ACHN (cell line): ENCODE measurements around the gene JAKMIP1.

Experiments used
- DNase-seq: peaks from one replicate; pipeline ENCODE4 v3.0.0-alpha.2; 2015
- in situ Hi-C: cut with HindIII; loops from 2 replicates; pipeline ENCODE4 v1.10.0; 2017; ENCODE audit warnings: low sequenced_read_pairs, low pct_ligation_motif_present, low pct_unique_long_range_greater_than_20kb

The JAKMIP1 gene

GRCh38 chr4:6191448-6192130 is 8.8 kb downstream of the JAKMIP1 start:
- no peak for DNase-seq
- in situ Hi-C loops: no loop called here

GRCh38 chr4:6190486-6190885 is 9.9 kb downstream of the JAKMIP1 start:
- no peak for DNase-seq
- in situ Hi-C loops: no loop called here

DNA sequence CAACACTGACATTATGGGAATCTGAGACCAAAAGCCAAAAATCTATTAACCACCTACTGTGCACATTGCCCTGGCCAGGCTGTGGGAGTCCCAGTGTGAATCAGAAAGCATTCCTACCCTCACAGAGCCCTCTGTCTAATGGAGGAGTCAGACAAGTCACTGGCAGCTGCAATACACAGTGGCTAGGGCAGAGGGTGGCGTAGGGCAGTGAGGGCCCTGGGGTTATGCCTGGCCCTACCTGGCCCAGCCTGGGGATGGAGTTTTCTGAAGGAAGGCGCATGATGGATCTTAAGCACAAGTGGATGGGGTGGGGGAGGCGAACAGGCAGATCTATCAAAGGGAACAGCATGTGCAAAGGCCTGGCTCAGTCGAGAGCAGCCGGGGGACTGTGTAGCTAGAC is 10.8 kb downstream of the JAKMIP1 start:
- in situ Hi-C loops: no loop called here
- no peak for DNase-seq

GRCh38 chr4:6188687-6189305 is 11.6 kb downstream of the JAKMIP1 start:
- DNase-seq: no peak
- in situ Hi-C loops: no loop called here

DNA sequence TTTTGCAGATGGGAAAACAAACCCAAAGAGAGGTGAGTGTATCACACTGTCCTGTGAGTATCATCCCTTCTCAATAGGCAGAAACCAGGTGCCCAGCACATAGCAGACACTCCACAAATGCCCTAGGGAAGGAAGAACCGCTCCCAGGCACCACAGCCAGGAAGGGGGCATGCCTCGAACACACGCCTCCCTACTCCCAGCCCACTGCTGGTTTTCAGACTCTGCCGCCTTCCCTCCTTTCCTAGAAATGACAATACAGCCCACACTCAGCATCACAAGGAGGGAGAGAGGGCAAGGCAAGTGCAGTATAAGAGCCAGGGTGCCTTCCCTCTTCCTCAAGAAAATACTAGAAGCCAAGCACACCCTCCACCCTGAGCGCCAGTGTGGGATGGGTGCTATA is 16.2 kb downstream of the JAKMIP1 start:
- in situ Hi-C loops: no loop called here
- DNase-seq: no peak

- in situ Hi-C loops: no loop called here
- DNase-seq: no peak
Measured at GRCh38 chr4:6183740-6184139, 16.6 kb downstream of the JAKMIP1 start.

GRCh38 chr4:6182376-6183280 is 17.7 kb downstream of the JAKMIP1 start:
- in situ Hi-C loops: no loop called here
- DNase-seq: no peak

- DNase-seq: no peak
Measured at GRCh38 chr4:6180841-6181631, 19.3 kb downstream of the JAKMIP1 start.

GRCh38 chr4:6179362-6179761 is 21.0 kb downstream of the JAKMIP1 start:
- no peak for DNase-seq
- in situ Hi-C loops: no loop called here

More at GRCh38 chr4:6180841-6181631, 19.3 kb downstream of the JAKMIP1 start:
- in situ Hi-C loops: no loop called here

DNA sequence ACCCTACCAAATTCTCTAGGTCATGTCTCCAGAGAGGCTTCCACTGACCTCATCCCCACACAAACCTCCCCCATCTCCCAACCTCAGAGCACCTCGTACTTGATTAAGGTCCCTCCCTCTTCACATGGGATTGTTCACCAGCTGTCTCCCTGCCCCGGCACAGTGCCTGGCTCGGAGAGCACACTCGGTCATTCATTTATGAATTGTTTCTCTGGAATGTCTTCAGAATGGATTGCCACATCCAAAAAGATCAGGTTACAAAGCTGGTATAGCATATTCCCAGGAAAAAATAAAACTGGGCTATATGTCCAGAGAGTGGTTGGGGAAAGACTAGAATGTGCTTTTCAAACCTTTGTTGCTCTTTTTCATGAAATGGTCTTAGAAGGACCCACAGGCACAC is 21.6 kb downstream of the JAKMIP1 start:
- no peak for DNase-seq
- in situ Hi-C loops: no loop called here

DNA sequence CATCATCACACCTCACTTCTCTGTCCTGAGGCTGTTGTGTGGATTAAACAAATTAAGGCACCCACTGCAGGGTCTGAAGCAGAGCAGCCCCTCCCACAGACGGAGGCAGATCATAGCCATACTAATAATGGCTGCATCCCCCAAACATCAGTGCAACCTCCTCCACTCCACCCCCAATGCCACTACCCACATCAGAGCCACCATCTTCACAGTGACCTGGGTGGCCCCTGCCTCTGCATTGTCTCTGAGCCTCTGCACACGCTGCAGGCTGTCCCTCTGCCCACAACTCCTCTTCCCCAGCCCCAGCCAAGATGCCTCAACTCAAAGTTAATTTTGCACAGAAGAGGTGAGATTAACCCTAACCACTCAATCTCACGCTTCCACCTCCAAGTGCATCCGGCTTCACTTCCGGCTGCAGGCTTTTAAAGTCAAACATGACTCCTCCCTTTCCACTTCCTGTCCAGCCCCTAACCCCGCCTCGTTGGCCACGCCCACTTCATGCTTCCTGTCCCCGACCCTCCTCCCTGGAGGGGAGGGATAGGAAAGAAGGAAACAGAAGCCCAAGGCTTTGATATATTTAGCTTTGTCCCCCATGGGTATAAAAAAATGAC is 22.7 kb downstream of the JAKMIP1 start:
- in situ Hi-C loops: no loop called here
- DNase-seq: no peak

GRCh38 chr4:6175426-6175825 is 24.9 kb downstream of the JAKMIP1 start:
- in situ Hi-C loops: no loop called here
- DNase-seq: no peak

DNA sequence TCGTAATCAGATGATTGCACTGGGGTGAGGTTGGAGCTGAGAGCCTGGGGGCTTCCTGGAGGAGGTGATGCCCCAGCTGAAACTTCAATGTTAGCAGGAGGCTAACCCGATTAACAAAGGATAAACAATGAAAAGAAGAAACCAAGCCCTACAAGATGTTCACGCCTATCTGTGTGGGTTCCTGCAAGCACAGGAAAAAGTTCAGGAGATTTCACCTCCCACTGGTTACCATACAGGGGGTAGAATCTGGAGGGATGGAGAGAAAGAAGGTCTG is 27.5 kb downstream of the JAKMIP1 start:
- DNase-seq: no peak
- in situ Hi-C loops: no loop called here

- in situ Hi-C loops: no loop called here
- DNase-seq: no peak
Measured at GRCh38 chr4:6172093-6172926, 28.0 kb downstream of the JAKMIP1 start.

DNA sequence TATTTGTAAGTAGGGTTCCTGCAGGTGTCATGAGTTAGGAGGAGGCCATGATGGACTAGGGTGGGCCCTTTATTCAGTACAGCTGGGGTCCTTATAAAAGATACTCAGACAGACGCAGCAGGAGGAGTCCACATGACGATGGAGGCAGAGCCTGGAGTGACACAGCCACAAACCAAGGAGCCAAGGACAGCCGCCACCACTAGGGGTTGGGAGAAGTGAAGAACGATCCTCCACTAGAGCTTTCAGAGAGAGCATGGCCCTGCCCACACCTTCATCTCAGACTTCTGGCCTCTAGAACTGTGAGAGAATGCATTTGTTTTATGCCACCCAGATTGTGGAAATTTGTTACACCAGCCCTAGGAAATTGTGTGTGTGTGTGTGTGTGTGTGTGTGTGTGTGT is 31.1 kb downstream of the JAKMIP1 start:
- DNase-seq: no peak
- in situ Hi-C loops: no loop called here

GRCh38 chr4:6165766-6166165 is 34.6 kb downstream of the JAKMIP1 start:
- DNase-seq: no peak
- in situ Hi-C loops: no loop called here

GRCh38 chr4:6162885-6163284 is 37.5 kb downstream of the JAKMIP1 start:
- in situ Hi-C loops: no loop called here
- DNase-seq: no peak

GRCh38 chr4:6161921-6162464 is 38.4 kb downstream of the JAKMIP1 start:
- no peak for DNase-seq
- in situ Hi-C loops: no loop called here
